ENCODE data around the gene OSBPL1A. TPM values are rescaled to one million over a fixed set of nuclear protein-coding genes. Genes with fewer than 3 reads are reported as not detected.

OSBPL1A gene
- total RNA-seq, 2 donors from 2014 or later: 29.7 to 36.9 TPM

- DNase-seq: no peak
- no peak for TF ChIP-seq CTCF (conservative IDR thresholded peaks at IDR 0.05)
- no peaks in the 10 kb centered on the region for H3K27me3 ChIP-seq (ENCODE audit: control insufficient read depth, insufficient read depth, low read length, poor library complexity, severe bottlenecking)
- H3K9me3 ChIP-seq (ENCODE audit: control insufficient read depth, low read length): no peaks in the 10 kb centered on the region
- H3K4me3 ChIP-seq (ENCODE audit: low read length): no peak overlapping the region
- H3K4me1 ChIP-seq (ENCODE audit: control insufficient read depth, insufficient read depth, low read length): no peaks in the 10 kb centered on the region
- no peaks in the 10 kb centered on the region for H3K4me1 Mint-ChIP-seq
- no peak overlapping the region for H3K27ac Mint-ChIP-seq
- H3K9me3 Mint-ChIP-seq: no peaks in the 10 kb centered on the region
- H3K4me3 Mint-ChIP-seq: no peak overlapping the region
- H3K9ac ChIP-seq (ENCODE audit: extremely low read depth, low read length, poor library complexity, severe bottlenecking): no peak overlapping the region
- H3K36me3 Mint-ChIP-seq (ENCODE audit: low read depth): no peaks in the 10 kb centered on the region
- no peak overlapping the region for H3K27ac ChIP-seq (ENCODE audit: low read depth, low read length)
- H3K27me3 Mint-ChIP-seq (ENCODE audit: insufficient read depth): no peaks in the 10 kb centered on the region
- WGBS, 2 experiments (ENCODE audit: insufficient coverage in 1 of 2, insufficient read length in 1 of 2): 89 to 91% methylated on average over 3 of the region's 3 CpGs
- H3K36me3 ChIP-seq (ENCODE audit: control insufficient read depth, insufficient read depth, low read length): no peaks in the 10 kb centered on the region
Measured at GRCh38 chr18:24342347-24342746, 55.3 kb downstream of the OSBPL1A start.

DNA sequence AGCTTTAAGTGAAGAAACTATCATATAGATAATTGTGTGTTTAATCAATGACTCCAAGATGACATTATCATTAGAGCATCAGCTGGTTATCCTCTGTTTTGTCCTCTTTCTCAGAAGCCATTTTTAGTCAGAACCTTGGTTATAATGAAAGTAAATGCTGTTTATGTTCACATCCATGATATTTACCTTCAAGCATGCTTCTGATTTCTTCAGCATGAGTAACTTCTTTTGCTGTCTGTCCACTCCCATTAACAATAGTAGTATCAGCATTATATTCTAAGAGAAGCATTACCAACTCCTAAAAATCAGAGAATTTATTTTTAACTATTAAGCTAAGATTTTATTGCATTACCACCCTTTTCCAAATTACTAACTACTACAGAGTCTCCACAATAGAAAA is 56.3 kb downstream of the OSBPL1A start:
- Histone ChIP-seq H3K27ac (ENCODE audit: low read depth, low read length) (no peak overlapping the region), H3K9ac (ENCODE audit: extremely low read depth, low read length, poor library complexity, severe bottlenecking) (no peak overlapping the region), H3K4me3 (ENCODE audit: low read length) (no peak overlapping the region), H3K9me3 (ENCODE audit: control insufficient read depth, low read length) (no peaks in the 10 kb centered on the region), H3K36me3 (ENCODE audit: control insufficient read depth, insufficient read depth, low read length) (no peaks in the 10 kb centered on the region), H3K27me3 (ENCODE audit: control insufficient read depth, insufficient read depth, low read length, poor library complexity, severe bottlenecking) (no peaks in the 10 kb centered on the region), H3K4me1 (ENCODE audit: control insufficient read depth, insufficient read depth, low read length) (no peaks in the 10 kb centered on the region)
- no peaks in the 10 kb centered on the region for H3K9me3 Mint-ChIP-seq
- H3K27me3 Mint-ChIP-seq (ENCODE audit: insufficient read depth): no peaks in the 10 kb centered on the region
- H3K36me3 Mint-ChIP-seq (ENCODE audit: low read depth): no peaks in the 10 kb centered on the region
- no peak for DNase-seq
- H3K27ac Mint-ChIP-seq: no peak overlapping the region
- no peak overlapping the region for H3K4me3 Mint-ChIP-seq
- TF ChIP-seq CTCF (conservative IDR thresholded peaks at IDR 0.05): no peak
- no peaks in the 10 kb centered on the region for H3K4me1 Mint-ChIP-seq

DNA sequence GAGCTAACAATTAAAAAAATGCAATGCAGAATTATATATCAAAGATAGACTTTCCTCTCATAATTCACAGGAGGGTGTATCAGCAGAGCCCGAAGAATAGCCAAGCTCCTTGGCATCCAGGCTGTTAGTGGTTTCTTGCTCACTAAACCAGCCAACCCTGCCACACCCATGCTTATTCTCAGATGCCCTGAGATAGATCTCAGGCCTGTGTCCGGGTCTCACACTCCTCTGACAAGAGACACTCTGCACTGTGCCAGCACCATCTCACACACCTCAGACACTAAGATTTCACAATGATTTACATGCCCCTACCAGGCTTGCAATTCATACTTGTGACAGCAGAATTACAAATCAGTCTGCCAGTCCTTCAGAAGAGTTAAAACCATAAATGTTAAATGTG is 64.5 kb downstream of the OSBPL1A start:
- 88 to 94% methylated on average over 2 of the region's 2 CpGs for WGBS, 2 experiments (ENCODE audit: insufficient coverage in 1 of 2, insufficient read length in 1 of 2)
- Histone ChIP-seq H3K27me3 (ENCODE audit: control insufficient read depth, insufficient read depth, low read length, poor library complexity, severe bottlenecking) (no peaks in the 10 kb centered on the region), H3K4me1 (ENCODE audit: control insufficient read depth, insufficient read depth, low read length) (no peaks in the 10 kb centered on the region), H3K9me3 (ENCODE audit: control insufficient read depth, low read length) (peaks cover 15% of the 10 kb centered on the region), H3K9ac (ENCODE audit: extremely low read depth, low read length, poor library complexity, severe bottlenecking) (no peak overlapping the region), H3K36me3 (ENCODE audit: control insufficient read depth, insufficient read depth, low read length) (peaks cover 3% of the 10 kb centered on the region), H3K4me3 (ENCODE audit: low read length) (no peak overlapping the region), H3K27ac (ENCODE audit: low read depth, low read length) (no peak overlapping the region)
- Mint-ChIP-seq H3K27ac (no peak overlapping the region), H3K4me1 (no peaks in the 10 kb centered on the region), H3K27me3 (ENCODE audit: insufficient read depth) (no peaks in the 10 kb centered on the region), H3K36me3 (ENCODE audit: low read depth) (peaks cover 18% of the 10 kb centered on the region), H3K9me3 (peaks cover 12% of the 10 kb centered on the region), H3K4me3 (no peak overlapping the region)
- no peak for DNase-seq
- TF ChIP-seq CTCF (conservative IDR thresholded peaks at IDR 0.05): no peak
